Astrocyte of the spinal cord (primary cell): ENCODE data around the gene DGKD.

ENCODE experiments used
- DNase-seq: peaks from one replicate; pipeline ENCODE4 v3.0.0; 2011; ENCODE audit warnings: low read depth, low spot score
- H3K4me3 ChIP-seq: 2 replicates; pipeline ENCODE4 v1.5.1; 2011; ENCODE audit warnings: low read depth, mild to moderate bottlenecking, low read length, moderate library complexity
- CTCF ChIP-seq: IDR thresholded peaks from 2 replicates; pipeline ENCODE4 v1.5.1; 2012; ENCODE audit warnings: low read depth, mild to moderate bottlenecking, low read length, inconsistent platforms
- in situ Hi-C: cut with HindIII; loops from 2 replicates; pipeline ENCODE4 v1.10.0; 2017; ENCODE audit warnings: low sequenced_read_pairs

DGKD gene

GRCh38 chr2:233416706-233417105, 62.4 kb downstream of the DGKD start:
- no peak overlapping the region for H3K4me3 ChIP-seq
- in situ Hi-C loops, result no loop called here
- no peak for TF ChIP-seq CTCF

GRCh38 chr2:233417282-233417681, 63.0 kb downstream of the DGKD start:
- no peak overlapping the region for H3K4me3 ChIP-seq
- no peak for DNase-seq
- no peak for TF ChIP-seq CTCF
- in situ Hi-C loops, result no loop called here

More at GRCh38 chr2:233416706-233417105, 62.4 kb downstream of the DGKD start:
- no peak for DNase-seq

- no peak for DNase-seq
- no peak for TF ChIP-seq CTCF
- in situ Hi-C loops, result no loop called here
- H3K4me3 ChIP-seq, result no peak overlapping the region
Measured at GRCh38 chr2:233418052-233418760, 63.9 kb downstream of the DGKD start.

GRCh38 chr2:233418761-233419546, 64.7 kb downstream of the DGKD start:
- TF ChIP-seq CTCF, result no peak
- in situ Hi-C loops, result no loop called here
- H3K4me3 ChIP-seq, result no peak overlapping the region
- peak; percentile 42 for DNase-seq

GRCh38 chr2:233419602-233420391, 65.5 kb downstream of the DGKD start:
- no peak overlapping the region for H3K4me3 ChIP-seq

More at GRCh38 chr2:233419602-233420391, 65.5 kb downstream of the DGKD start:
- in situ Hi-C loops, result no loop called here
- no peak for DNase-seq
- TF ChIP-seq CTCF, result no peak
